Raji (cell line): ENCODE measurements around the gene PHTF2.

ENCODE experiments used
- POLR2A ChIP-seq: IDR thresholded peaks from 2 replicates; pipeline ENCODE4 v1.6.1; 2011; ENCODE audit warnings: low read depth, low read length, control low read depth; ENCODE audit not compliant: insufficient read depth

The PHTF2 gene

DNA sequence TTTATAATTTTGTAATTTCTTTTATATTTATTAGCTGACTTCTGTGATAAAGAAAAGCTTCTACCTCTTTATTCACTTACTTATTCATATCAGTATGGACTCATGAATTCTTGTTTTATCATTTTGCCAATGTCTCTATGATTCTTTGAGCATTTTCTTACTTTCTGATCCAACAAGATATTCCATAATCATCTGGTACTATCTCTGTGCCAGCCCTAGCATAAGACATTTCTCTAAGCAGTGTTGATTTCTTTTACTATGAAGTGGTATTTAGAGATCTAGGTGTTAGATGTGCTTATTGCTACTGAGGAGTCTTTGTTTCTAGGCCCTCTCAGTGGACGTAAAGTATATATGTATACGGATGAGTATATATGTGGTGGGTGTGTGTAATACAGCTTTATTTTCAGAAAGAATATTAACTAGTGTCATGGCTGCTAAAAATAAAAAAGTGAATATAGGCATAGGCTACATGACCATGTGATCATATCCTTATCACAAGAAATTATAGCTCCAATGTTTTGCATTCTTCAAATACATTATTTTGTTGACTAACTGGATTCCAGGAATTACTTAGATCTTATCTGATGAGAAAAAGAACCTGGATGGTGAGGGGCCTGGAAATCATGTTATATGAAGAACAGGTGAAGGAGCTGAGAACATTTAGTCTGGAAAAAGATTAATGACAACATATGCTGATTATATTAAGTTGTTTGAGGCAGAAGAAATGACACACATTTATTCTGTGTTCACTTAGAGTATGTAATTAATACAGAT lies 13.1 kb downstream of the PHTF2 start:
- TF ChIP-seq POLR2A, result no peak

DNA sequence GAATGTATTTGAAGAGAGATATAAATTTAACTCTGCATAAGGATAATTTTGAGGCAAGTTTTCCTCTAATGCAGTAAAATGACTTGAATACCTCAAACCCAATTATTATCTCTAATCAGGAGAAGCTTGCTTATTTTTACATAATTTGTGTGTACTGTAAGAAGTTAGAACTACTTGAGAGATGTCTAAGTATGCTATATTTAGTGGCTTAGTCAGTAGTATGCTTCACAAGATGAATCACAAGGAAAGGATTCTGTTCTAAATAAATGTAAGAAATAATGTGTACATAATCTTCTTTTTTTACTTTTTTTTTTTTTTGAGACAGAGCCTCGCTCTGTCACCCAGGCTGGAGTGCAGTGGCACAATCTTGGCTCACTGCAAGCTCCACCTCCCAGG lies 13.7 kb downstream of the PHTF2 start:
- TF ChIP-seq POLR2A, result no peak

DNA sequence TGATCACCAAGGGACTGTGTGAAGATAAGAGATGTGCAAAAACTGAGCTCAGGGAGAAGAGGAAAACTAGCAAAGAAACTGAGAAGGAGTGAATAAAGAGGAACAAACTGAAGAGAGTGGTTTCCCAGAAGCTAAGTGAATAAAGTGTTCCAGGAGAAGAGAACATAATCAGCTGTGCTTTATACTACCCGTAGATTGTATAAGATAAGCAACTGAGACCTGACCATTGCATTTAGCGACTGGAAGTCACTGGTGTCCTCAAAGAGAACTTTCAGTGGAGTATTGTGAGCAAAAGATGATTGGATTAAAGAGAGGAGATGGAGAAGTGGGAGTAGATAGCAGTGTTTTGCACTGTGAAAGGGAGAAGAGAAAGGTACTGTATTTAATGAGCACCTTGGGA lies 14.6 kb downstream of the PHTF2 start:
- no peak for TF ChIP-seq POLR2A

DNA sequence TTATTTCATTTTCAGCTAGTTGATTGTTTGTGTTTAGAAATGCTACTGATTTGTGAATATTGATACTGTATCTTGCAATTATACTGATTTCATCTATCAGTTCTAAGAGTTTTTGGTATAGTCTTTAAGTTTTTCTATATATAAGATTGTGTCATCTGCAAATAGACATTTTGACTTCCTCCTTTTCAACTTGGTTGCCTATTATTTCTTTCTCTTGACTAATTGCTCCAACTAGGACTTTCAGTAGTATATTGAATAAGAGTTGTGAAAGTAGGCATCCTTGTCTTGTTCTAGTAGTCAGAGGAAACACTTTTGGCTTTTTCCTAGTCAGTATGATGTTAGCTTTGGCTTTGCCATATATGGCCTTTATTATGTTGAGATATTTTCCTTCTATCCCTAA lies 20.4 kb downstream of the PHTF2 start:
- no peak for TF ChIP-seq POLR2A

DNA sequence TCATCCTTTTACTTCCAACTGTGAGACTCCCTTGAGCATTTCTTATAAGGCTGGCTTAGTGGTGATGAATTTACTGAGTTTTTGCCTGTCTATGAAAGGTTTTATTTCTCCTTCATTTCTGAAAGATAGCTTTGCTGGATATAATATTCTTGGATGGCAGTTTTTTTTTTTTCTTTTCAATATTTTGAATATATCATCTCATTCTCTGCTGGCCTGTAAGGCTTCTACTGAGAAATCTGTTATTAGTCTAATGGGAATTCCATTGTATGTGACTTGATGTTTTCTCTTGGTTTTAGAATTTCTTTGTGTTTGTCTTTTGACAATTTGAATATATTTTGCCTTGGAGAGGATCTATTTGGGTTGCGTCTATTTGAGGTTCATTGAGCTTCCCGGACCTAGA lies 22.4 kb downstream of the PHTF2 start:
- TF ChIP-seq POLR2A, result no peak

DNA sequence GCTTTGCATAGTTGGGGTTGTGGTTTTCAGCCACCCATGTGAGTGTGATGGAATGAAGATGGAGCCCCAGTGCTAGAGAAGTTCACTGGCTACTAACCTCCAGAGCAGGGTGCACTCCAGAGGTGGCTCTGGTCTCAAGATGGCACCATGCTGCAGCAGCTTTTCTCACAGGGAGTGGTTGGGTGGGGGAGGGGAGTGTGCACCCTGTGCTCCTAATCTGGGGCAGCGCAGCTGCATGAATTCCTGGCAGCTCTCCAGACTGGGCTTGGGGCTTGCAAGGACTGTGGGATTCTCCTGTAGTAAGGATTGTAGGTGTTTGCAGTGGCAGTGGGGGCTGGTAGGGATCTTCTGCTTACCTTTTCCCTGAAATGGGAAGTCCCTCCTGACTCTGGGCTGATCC lies 23.7 kb downstream of the PHTF2 start:
- TF ChIP-seq POLR2A, result no peak

DNA sequence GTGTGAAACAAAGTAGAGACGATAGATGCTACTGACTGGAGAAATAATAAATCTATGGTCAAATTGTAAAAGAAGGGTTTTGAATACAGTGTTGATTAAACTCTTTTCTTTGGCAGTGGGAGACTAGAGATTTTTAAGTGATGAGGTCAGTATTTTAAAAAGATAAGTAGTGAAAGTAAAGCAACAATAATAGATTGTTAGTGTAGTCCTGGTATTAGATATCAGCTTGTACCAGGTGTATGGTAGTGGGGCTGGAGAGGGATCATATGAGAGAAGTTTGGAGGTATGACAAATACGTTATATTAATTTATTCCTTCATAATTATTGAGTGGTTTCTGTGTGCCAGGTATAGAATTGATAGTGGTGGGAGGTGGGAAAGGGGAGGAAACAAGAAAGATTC lies 25.2 kb downstream of the PHTF2 start:
- no peak for TF ChIP-seq POLR2A

DNA sequence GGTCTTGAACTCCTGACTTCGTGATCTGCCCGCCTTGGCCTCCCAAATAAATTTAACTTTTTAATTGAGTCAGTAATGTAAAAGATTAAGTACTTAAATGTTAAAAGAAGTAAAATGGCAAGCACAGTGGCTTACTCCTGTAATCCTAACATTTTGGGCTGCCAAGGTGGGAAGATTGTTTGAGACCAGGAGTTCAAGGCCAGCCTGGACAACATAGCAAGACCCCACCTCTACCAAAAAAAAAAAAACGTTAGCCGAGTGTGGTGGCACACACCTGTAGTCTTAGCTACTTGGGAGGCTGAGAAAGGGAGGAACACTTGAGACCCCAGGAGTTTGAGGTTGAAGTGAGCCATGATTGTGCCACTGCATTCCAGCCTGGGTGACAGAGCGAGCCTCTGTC lies 26.1 kb downstream of the PHTF2 start:
- no peak for TF ChIP-seq POLR2A

DNA sequence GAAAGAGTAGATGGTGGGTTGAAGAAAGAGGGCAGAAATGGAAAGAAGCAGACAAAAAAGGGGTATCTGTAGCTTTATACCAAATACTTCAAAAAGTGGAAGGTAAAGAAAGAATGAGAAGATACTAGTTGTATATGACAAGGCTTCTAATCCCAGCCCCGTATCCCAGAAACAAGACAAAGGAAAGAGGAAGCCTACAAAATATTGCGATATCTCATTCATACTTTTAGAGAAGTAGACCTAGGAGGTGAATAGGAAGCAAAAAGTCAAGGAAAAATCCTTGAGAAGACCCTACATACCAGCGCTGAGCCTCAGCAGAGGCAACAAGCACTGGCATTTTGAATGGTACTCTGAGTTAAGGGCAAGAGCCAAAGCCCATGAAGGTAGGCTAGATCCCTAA lies 26.6 kb downstream of the PHTF2 start:
- no peak for TF ChIP-seq POLR2A

DNA sequence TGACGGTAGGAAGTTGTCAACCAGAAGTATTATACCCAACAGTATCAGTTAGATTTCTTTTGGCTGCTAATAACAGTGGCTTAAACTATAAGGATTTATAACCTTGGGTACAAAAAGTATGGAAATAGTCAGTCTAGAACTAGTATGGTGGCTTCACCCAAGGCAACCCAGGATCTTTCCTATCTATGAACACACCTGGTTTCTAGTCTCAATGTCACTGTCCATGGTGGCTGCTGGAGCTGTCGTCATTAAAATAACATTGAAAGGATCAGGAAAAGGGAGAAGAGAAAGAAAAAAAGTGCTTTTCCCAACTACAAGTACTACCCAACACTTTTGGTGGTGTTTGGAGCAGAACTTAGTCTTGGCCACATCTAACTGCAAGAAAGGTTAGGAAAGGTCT lies 27.7 kb downstream of the PHTF2 start:
- no peak for TF ChIP-seq POLR2A

DNA sequence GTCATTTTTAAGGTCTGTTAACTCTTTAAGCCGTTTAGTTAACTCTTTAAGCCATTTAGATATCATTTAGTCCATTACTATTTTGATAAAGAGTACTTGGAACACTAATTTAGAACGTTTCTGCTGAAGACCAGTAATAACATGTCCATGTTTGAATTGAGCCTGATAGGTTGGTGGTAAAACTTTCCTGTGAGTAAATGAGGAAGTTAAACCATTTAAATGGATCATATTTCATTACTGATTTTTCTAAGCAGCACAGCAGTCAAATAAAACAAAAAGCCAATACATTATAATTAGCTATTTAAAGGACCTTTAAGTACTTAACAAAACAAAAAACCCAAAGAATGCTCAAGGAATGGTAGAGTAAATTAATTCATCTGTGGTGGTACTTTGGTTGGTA lies 29.4 kb downstream of the PHTF2 start:
- TF ChIP-seq POLR2A, result no peak

DNA sequence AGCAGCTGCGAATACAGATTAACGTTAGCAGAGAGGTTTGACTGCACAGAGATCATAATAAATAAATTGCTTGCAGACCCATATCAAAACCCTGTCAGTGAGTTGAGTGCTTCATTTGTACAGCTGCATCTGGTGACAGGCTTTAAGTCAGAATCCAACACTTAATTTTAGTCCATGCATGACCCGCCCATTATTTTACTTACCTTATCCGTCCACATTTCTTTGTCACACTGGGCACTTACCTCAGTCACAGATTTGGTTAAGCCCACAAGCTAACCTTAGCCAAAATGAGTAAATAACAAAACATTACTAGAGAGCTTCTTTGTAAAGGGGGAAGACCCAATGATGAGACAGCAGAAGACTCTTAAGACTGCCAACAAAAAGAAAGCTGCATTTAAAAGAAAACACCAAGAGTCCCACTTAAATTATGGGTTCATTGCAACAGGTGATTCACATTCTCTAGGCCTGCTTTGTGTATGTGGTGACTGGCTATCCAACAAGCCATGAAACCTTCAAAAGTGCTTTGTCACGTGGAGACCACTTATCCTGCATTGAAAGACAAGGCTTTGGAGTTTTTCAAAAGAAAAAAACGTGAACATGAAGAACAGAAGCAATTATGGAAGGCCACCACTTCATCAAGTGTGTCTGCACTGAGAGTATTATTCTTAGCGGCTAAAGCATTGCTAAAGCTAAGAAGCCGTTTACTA lies 32.2 kb downstream of the PHTF2 start:
- TF ChIP-seq POLR2A, result no peak

DNA sequence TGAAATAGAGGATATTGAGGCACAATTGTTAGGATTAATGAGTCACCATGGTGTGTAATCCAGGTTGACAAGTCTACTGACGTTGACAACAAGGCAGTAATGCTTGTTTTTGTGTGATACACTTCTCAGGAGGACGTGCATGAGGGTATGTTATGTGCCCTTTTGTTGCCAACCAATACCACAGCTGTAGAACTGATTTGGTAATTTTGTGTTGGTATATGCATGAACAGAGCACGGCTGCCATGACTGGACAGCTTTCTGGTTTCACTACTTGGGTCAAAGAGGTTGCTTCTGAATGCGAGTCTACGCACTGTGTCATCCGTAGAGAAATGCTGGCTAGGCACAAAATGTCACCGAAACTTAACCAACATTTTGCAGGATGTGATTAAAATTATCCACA lies 32.9 kb downstream of the PHTF2 start:
- TF ChIP-seq POLR2A, result no peak

DNA sequence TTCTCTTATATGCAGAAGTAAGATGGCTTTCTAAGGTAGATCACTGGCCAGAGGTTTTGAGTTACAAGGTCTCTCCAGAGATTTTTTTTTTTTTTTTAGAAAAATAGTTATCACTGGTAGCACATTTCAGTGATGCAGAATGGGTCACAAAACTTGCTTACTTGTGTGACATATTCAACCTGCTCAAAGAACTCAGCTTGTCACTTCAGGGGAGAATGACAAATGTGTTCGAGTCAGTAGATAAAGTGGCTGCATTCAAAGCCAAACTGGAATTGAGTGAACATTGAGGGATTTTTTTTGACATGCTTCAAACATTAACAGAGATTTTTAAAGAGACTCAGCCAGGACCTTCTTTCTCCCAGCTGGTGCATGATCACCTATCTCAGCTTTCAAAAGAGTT lies 33.4 kb downstream of the PHTF2 start:
- TF ChIP-seq POLR2A, result no peak

DNA sequence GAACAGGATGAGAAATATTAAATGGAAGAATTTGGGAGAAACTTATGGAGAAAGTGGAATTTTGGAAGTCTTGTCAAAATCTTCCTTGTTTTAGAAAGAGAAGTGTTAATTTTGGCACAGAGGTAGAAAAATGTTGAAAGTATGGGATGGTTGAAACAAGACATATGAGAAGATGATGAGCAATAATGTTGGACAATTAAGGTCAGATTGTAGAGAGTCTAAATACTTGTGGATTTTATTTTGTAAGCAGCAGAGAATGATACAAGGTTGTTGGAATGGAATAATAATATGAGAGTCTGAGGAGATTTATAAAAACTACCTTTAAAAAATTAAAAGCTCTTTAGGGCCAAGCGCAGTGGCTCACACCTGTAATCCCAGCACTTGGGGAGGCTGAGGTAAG lies 34.6 kb downstream of the PHTF2 start:
- no peak for TF ChIP-seq POLR2A

DNA sequence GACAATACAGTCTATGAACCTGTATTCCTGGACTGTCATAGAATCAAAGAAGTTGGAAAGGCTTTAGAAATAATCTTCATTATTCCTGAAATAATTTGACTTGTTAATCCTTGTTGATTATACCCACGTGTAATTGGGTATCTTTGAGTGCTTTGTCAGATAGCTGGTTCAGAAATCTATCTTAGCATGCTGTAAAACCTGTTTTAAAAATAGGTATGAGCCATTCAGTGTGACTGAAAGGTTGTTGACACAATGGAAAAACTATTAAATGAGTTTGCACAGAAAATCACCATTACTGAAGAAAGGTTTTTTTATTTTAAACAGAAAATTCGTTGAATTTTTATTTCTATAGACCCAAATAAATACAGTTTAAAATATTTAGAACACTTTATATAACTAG lies 38.7 kb downstream of the PHTF2 start:
- TF ChIP-seq POLR2A, result no peak

DNA sequence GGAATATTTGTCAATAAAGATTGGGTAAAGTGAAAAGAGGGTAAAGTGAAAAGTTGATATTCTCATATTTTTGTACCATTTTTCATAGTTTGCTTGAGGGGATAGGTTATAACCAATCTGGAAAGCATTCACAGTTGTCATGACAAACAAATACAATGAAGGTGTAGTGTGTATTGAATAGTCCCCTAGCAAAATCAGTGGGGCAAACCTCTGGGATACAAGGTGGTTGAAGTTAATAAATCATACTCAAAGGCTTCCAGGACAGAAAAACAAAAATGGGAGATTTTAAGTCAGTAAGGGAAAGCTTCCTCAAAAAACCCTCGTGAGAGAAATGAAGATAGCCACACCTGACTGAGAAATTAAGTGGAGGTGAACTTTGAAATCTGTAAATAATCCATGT lies 39.4 kb downstream of the PHTF2 start:
- TF ChIP-seq POLR2A, result no peak
